GM12801 (cell line): ENCODE data around the gene ZNF609.

ENCODE experiments used
- CTCF ChIP-seq: IDR thresholded peaks from one replicate; pipeline ENCODE4 v1.5.1; 2011; ENCODE audit warnings: control low read depth; ENCODE audit not compliant: insufficient read length; ENCODE audit errors: extremely low read depth

ZNF609 gene

GRCh38 chr15:64447536-64448315, 12.7 kb upstream of the ZNF609 start:
- TF ChIP-seq CTCF, result no peak

GRCh38 chr15:64452988-64453688, 7.2 kb upstream of the ZNF609 start:
- no peak for TF ChIP-seq CTCF

GRCh38 chr15:64453689-64454037, 6.7 kb upstream of the ZNF609 start:
- no peak for TF ChIP-seq CTCF

- TF ChIP-seq CTCF, result no peak
Observed at GRCh38 chr15:64454282-64454681, 6.1 kb upstream of the ZNF609 start.

- no peak for TF ChIP-seq CTCF
Observed at GRCh38 chr15:64455961-64456371, 4.4 kb upstream of the ZNF609 start.

GRCh38 chr15:64456634-64457108, 3.7 kb upstream of the ZNF609 start:
- TF ChIP-seq CTCF, result no peak

- no peak for TF ChIP-seq CTCF
Observed at GRCh38 chr15:64459066-64459781, 1.2 kb upstream of the ZNF609 start.
